Kidney epithelial cell (primary cell): Measurements from ENCODE around the gene RMND5B. TPM values are rescaled to one million over a fixed set of nuclear protein-coding genes. Genes with fewer than 3 reads are reported as not detected.

Experiments used
- DNase-seq: peaks from one replicate; pipeline ENCODE4 v3.0.0-alpha.2; 2010; ENCODE audit warnings: low read depth
- H3K27me3 ChIP-seq: 2 replicates; pipeline ENCODE4 v1.6.0; 2011; ENCODE audit warnings: low read length; ENCODE audit not compliant: control insufficient read depth, insufficient read depth
- H3K36me3 ChIP-seq: 2 replicates; pipeline ENCODE4 v1.5.1; 2011; ENCODE audit warnings: low read length; ENCODE audit not compliant: control insufficient read depth, insufficient read depth
- H3K4me3 ChIP-seq: 2 replicates; pipeline ENCODE4 v1.5.1; 2011; ENCODE audit warnings: low read depth, mild to moderate bottlenecking, control low read depth, low read length
- total RNA-seq: library from RNA; depleted of rRNA; stranded (reverse); fragments of >200 nt; gene quantifications from 2 replicates; pipeline ENCODE4 v1.2.3, GENCODE V29; 2015
- TF ChIP-seq, protein P1 (sequence below): IDR thresholded peaks from 2 replicates; pipeline ENCODE4 v1.5.1; 2011; ENCODE audit warnings: mild to moderate bottlenecking, moderate library complexity, low read length, control low read depth, inconsistent platforms; ENCODE audit not compliant: insufficient read depth, poor library complexity, severe bottlenecking

Gene RMND5B
- total RNA-seq, 1 donor from 2014 or later, result 26.3 TPM

- TF ChIP-seq, protein P1, sequence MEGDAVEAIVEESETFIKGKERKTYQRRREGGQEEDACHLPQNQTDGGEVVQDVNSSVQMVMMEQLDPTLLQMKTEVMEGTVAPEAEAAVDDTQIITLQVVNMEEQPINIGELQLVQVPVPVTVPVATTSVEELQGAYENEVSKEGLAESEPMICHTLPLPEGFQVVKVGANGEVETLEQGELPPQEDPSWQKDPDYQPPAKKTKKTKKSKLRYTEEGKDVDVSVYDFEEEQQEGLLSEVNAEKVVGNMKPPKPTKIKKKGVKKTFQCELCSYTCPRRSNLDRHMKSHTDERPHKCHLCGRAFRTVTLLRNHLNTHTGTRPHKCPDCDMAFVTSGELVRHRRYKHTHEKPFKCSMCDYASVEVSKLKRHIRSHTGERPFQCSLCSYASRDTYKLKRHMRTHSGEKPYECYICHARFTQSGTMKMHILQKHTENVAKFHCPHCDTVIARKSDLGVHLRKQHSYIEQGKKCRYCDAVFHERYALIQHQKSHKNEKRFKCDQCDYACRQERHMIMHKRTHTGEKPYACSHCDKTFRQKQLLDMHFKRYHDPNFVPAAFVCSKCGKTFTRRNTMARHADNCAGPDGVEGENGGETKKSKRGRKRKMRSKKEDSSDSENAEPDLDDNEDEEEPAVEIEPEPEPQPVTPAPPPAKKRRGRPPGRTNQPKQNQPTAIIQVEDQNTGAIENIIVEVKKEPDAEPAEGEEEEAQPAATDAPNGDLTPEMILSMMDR, result no peak
- Histone ChIP-seq H3K36me3 (peaks cover 4% of the 10 kb centered on the region), H3K4me3 (no peak overlapping the region), H3K27me3 (no peaks in the 10 kb centered on the region)
- no peak for DNase-seq
Measured at GRCh38 chr5:178136990-178137389, 6.2 kb downstream of the RMND5B start.

DNA sequence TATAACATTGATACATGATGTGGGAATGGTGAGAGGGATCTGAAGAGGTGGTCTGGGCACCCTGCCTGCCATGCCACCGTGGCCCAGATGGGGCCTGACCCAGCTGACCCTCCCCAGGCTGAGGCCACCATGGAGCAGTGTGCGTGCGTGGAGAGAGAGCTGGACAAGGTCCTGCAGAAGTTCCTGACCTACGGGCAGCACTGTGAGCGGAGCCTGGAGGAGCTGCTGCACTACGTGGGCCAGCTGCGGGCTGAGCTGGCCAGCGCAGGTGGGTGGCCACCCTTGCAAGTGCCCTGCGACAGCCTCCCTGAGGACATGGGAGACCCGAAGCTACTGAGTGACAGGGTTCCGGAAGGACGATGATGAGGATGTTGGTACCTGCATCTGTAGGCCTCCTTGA is 7.2 kb downstream of the RMND5B start:
- no peak for DNase-seq
- Histone ChIP-seq H3K27me3 (no peaks in the 10 kb centered on the region), H3K4me3 (no peak overlapping the region), H3K36me3 (peaks cover 4% of the 10 kb centered on the region)
- TF ChIP-seq, protein P1, result no peak

DNA sequence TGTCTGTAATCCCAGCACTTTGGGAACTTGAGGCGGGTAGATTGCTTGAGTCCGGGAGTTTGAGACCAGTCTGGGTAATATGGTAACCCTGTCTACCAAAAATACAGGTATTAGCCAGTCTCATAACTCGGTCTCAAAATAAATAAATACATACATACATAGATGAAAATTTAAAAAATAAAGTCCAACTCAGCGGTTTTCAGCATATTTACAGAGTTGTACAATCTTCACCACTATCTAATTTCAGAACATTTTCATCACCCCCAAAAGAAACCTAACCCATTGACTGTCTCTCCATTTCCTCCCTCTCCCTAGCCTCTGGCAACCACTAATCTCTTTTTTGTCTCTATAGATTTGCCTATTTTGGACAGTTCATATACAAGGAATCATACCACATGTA is 10.7 kb downstream of the RMND5B start:
- TF ChIP-seq, protein P1, result no peak
- H3K4me3 ChIP-seq, result no peak overlapping the region
- no peak for DNase-seq
- H3K36me3 ChIP-seq, result peaks cover 5% of the 10 kb centered on the region
- no peaks in the 10 kb centered on the region for H3K27me3 ChIP-seq

DNA sequence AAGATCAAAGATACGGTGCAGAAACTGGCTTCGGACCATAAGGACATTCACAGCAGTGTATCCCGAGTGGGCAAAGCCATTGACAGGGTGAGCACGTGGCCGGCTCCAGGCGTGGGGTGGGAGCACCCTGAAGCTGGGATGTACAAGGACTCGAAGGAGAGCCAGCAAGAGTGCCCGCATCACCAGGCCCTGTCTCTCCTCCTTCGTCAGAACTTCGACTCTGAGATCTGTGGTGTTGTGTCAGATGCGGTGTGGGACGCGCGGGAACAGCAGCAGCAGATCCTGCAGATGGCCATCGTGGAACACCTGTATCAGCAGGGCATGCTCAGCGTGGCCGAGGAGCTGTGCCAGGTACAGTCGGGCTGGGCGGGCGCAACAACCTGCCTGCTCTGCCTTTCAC is 11.8 kb downstream of the RMND5B start:
- Histone ChIP-seq H3K27me3 (no peaks in the 10 kb centered on the region), H3K4me3 (no peak overlapping the region), H3K36me3 (peaks cover 4% of the 10 kb centered on the region)
- TF ChIP-seq, protein P1, result no peak
- no peak for DNase-seq

- Histone ChIP-seq H3K36me3 (peaks cover 2% of the 10 kb centered on the region), H3K27me3 (no peaks in the 10 kb centered on the region), H3K4me3 (no peak overlapping the region)
- TF ChIP-seq, protein P1, result no peak
- DNase-seq, result no peak
Measured at GRCh38 chr5:178143246-178143645, 12.4 kb downstream of the RMND5B start.

DNA sequence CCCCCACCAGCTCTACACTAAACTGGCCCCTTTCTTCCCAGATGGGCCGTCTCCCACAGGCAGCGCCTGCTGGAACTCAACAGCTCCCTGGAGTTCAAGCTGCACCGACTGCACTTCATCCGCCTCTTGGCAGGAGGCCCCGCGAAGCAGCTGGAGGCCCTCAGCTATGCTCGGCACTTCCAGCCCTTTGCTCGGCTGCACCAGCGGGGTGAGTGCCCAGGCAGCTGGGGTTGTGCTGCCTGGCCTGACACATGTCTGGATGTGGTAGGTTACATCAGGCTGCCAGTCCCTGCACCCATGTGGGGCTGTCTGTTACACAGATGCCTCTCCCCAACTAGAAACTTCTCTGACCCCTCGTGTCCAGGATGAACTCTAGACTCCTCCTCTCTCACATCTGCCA is 13.1 kb downstream of the RMND5B start:
- Histone ChIP-seq H3K36me3 (peaks cover 2% of the 10 kb centered on the region), H3K27me3 (no peaks in the 10 kb centered on the region), H3K4me3 (no peak overlapping the region)
- TF ChIP-seq, protein P1, result no peak
- DNase-seq, result no peak
